GM10847 (cell line): ENCODE results near the gene CCDC158.

ENCODE experiments used
- POLR2A ChIP-seq: IDR thresholded peaks from 2 replicates; pipeline ENCODE4 v1.6.1; 2011; ENCODE audit not compliant: insufficient read length; ENCODE audit errors: extremely low read depth

The CCDC158 gene

GRCh38 chr4:76384052-76384451, 36.9 kb downstream of the CCDC158 start:
- TF ChIP-seq POLR2A: no peak

- TF ChIP-seq POLR2A: no peak
Observed at GRCh38 chr4:76383001-76383400, 37.9 kb downstream of the CCDC158 start.

- no peak for TF ChIP-seq POLR2A
Observed at GRCh38 chr4:76381986-76382385, 39.0 kb downstream of the CCDC158 start.

- no peak for TF ChIP-seq POLR2A
Observed at GRCh38 chr4:76380561-76380960, 40.4 kb downstream of the CCDC158 start.

GRCh38 chr4:76377911-76378310, 43.0 kb downstream of the CCDC158 start:
- no peak for TF ChIP-seq POLR2A

GRCh38 chr4:76377481-76377901, 43.5 kb downstream of the CCDC158 start:
- no peak for TF ChIP-seq POLR2A

- TF ChIP-seq POLR2A: no peak
Observed at GRCh38 chr4:76376534-76376933, 44.4 kb downstream of the CCDC158 start.

GRCh38 chr4:76375703-76376102, 45.2 kb downstream of the CCDC158 start:
- TF ChIP-seq POLR2A: no peak

GRCh38 chr4:76374798-76375197, 46.1 kb downstream of the CCDC158 start:
- no peak for TF ChIP-seq POLR2A

GRCh38 chr4:76373919-76374552, 46.9 kb downstream of the CCDC158 start:
- TF ChIP-seq POLR2A: no peak

- no peak for TF ChIP-seq POLR2A
Observed at GRCh38 chr4:76366737-76367136, 54.2 kb downstream of the CCDC158 start.

GRCh38 chr4:76365636-76366035, 55.3 kb downstream of the CCDC158 start:
- TF ChIP-seq POLR2A: no peak

GRCh38 chr4:76364763-76365162, 56.2 kb downstream of the CCDC158 start:
- no peak for TF ChIP-seq POLR2A

- TF ChIP-seq POLR2A: no peak
Observed at GRCh38 chr4:76363556-76364290, 57.2 kb downstream of the CCDC158 start.

GRCh38 chr4:76361689-76362412, 59.1 kb downstream of the CCDC158 start:
- no peak for TF ChIP-seq POLR2A

GRCh38 chr4:76357981-76358380, 63.0 kb downstream of the CCDC158 start:
- no peak for TF ChIP-seq POLR2A

- TF ChIP-seq POLR2A: no peak
Observed at GRCh38 chr4:76354517-76355473, 66.1 kb downstream of the CCDC158 start.
